Large intestine (tissue), 3 donors: ENCODE data around the gene SPTB. TPM values are rescaled to one million over a fixed set of nuclear protein-coding genes. Genes with fewer than 3 reads are reported as not detected.

Experiments used
- DNase-seq, 2 donors: peaks; one replicate each; pipeline versions ENCODE4 v3.0.0 to v3.0.0-alpha.2; 2013
- H3K27ac ChIP-seq: one replicate; pipeline ENCODE4 v1.5.1; 2013; ENCODE audit warnings: low read length
- H3K27me3 ChIP-seq: 2 replicates; pipeline ENCODE4 v1.6.1; 2013; ENCODE audit warnings: low read length; ENCODE audit not compliant: control insufficient read depth, insufficient read depth
- H3K36me3 ChIP-seq: 2 replicates; pipeline ENCODE4 v1.6.1; 2013; ENCODE audit warnings: low read length; ENCODE audit not compliant: control insufficient read depth, insufficient read depth
- H3K4me1 ChIP-seq: one replicate; pipeline ENCODE4 v1.6.1; 2013; ENCODE audit warnings: low read length; ENCODE audit not compliant: control insufficient read depth, insufficient read depth
- H3K4me3 ChIP-seq: one replicate; pipeline ENCODE4 v1.5.1; 2013; ENCODE audit warnings: low read length
- H3K9me3 ChIP-seq: one replicate; pipeline ENCODE4 v1.6.1; 2013; ENCODE audit warnings: mild to moderate bottlenecking, low read depth, low read length, moderate library complexity; ENCODE audit not compliant: control insufficient read depth
- WGBS: methylation state at CpG from one replicate; pipeline ENCODE4 v1.1.5; 2013; ENCODE audit warnings: low lambda C conversion rate; ENCODE audit not compliant: insufficient coverage; 5-methylcytosine and 5-hydroxymethylcytosine counted together
- polyA plus RNA-seq: library from polyadenylated mRNA; unstranded; fragments of 120-200 nt; gene quantifications from one replicate; pipeline ENCODE4 v1.2.1, GENCODE V29; 2013

SPTB gene
- polyA plus RNA-seq, 1 donor: 2.9 TPM

DNA sequence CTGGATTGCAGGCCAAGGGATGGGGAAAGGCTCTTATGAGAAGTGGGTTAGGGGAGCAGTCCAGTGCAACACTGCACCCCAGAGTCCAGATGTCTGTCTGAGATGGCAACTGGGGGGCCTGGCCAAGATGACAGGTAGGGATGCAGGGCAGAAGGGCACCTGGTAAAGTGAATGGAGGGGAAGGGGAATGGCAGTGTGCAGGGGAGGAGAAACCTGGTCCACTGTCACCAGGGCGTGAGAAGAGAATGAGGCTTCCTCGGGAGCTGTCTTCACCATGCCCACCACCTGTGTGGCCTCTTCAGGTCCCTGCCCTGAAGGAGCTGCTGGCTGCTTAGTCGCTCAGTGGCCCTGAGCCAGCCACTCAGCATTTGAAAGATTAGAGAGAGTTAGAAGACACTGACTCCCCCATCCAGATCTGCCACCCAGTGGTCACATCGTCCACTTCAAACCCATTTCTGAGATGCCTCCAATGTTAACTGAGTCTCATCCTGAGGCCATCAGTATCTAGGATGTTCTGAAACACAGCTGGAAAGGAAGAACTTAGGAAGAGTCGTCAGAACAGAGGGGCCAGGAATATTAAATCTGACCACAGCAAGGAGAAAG is 118.2 kb downstream of the SPTB start:
- Histone ChIP-seq H3K4me1 (peaks cover 76% of the 10 kb centered on the region), H3K36me3 (no peaks in the 10 kb centered on the region), H3K27ac (peak overlapping the region; percentile 62), H3K9me3 (no peaks in the 10 kb centered on the region), H3K4me3 (no peak overlapping the region), H3K27me3 (no peaks in the 10 kb centered on the region)
- no peak for DNase-seq
- no CpG with 5 or more reads among the region's 5 CpGs for WGBS

DNA sequence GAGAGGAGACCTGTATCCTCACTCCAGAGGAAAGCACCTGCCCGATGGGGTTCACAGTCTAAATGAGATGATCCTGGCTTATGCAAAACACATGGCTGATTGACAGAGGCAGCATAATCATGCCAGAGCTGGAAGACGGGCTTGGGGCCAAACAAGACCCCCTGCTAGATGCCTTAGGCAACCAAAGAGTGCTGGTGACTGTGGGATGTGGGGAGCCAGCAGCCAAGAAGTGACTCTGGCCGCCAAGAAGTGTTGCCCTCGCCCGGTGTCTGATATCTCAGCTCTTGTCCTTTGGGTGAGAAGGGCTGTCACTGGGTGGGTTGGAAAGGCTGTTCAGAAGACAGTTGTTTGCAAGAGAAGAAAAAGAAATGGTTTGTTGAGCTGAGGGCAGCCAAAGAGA is 118.8 kb downstream of the SPTB start:
- Histone ChIP-seq H3K4me3 (no peak overlapping the region), H3K9me3 (no peaks in the 10 kb centered on the region), H3K27ac (no peak overlapping the region), H3K4me1 (peaks cover 81% of the 10 kb centered on the region), H3K36me3 (no peaks in the 10 kb centered on the region), H3K27me3 (no peaks in the 10 kb centered on the region)
- no CpG with 5 or more reads among the region's 5 CpGs for WGBS
- DNase-seq: no peak

DNA sequence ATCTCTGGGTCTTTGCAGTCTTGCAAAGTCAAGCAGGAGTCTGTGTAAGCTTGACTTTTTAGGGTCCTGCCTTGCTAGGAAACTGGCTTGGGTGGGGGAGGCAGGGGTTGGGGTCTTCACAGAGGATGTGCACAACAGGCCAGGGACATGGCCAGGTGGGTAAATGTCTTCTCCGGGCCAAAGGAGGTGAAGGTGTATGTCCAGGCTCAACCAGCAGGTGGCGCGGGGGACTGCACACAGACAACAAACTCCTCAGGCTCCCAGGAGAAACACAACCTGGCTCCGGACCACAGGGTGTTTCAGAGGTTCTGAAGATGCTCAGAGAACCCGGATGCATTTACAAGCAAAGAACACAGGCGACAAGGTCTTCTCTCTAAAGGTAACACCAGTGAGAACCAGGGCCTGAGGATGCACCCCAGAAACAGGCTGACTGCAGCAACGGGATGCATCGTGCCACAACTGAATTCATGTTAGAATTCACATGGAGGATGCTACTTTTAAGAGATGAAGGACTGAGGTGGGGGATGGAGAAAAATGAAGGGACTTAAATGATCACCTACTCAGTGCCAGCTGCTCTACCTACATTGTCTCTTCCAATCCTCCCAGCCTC is 119.5 kb downstream of the SPTB start:
- H3K4me3 ChIP-seq: no peak overlapping the region
- no peak overlapping the region for H3K27ac ChIP-seq
- no peaks in the 10 kb centered on the region for H3K27me3 ChIP-seq
- no peaks in the 10 kb centered on the region for H3K36me3 ChIP-seq
- peaks cover 87% of the 10 kb centered on the region for H3K4me1 ChIP-seq
- WGBS: no CpG with 5 or more reads among the region's 8 CpGs
- peak in 1 of 2 donors; percentile 48 for DNase-seq
- no peaks in the 10 kb centered on the region for H3K9me3 ChIP-seq

DNA sequence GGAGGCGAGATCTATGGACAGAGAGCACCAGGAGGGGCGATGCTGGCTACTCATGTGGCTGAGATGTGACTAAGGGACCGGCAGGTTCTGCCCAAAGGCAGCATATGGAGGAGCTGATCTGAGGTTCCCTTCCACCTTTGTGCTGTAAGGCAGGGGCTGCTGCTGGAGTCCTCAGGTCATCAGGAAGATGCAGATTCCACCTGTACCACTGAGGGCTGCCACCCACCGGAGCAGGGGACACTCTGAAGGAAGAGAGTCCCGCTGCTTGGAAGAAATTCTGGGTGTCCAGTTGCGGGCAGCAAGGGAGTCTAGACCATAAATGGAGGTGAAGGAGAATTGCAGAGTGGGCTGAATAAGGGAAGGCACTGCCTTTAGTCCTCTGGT is 120.2 kb downstream of the SPTB start:
- Histone ChIP-seq H3K27ac (peak overlapping the region; percentile 89), H3K4me3 (no peak overlapping the region), H3K36me3 (no peaks in the 10 kb centered on the region), H3K9me3 (no peaks in the 10 kb centered on the region), H3K27me3 (no peaks in the 10 kb centered on the region), H3K4me1 (peaks cover 88% of the 10 kb centered on the region)
- no peak for DNase-seq
- 100% methylated on average over 1 of the region's 6 CpGs for WGBS

GRCh38 chr14:64758691-64759554 is 120.8 kb downstream of the SPTB start:
- no peaks in the 10 kb centered on the region for H3K9me3 ChIP-seq
- H3K36me3 ChIP-seq: no peaks in the 10 kb centered on the region
- DNase-seq: peak; percentile 87 to 92
- peaks cover 82% of the 10 kb centered on the region for H3K4me1 ChIP-seq
- peak overlapping the region; percentile 89 for H3K27ac ChIP-seq
- no peaks in the 10 kb centered on the region for H3K27me3 ChIP-seq
- H3K4me3 ChIP-seq: no peak overlapping the region
- WGBS: 33% methylated on average over 1 of the region's 7 CpGs

GRCh38 chr14:64758025-64758521 is 121.6 kb downstream of the SPTB start:
- WGBS: no CpG with 5 or more reads among the region's 3 CpGs
- H3K4me1 ChIP-seq: peaks cover 76% of the 10 kb centered on the region
- peak; percentile 72 to 89 for DNase-seq
- H3K27ac ChIP-seq: peak overlapping the region; percentile 89
- no peaks in the 10 kb centered on the region for H3K27me3 ChIP-seq
- H3K4me3 ChIP-seq: no peak overlapping the region
- no peaks in the 10 kb centered on the region for H3K9me3 ChIP-seq
- H3K36me3 ChIP-seq: no peaks in the 10 kb centered on the region

GRCh38 chr14:64757601-64758000 is 122.1 kb downstream of the SPTB start:
- Histone ChIP-seq H3K27me3 (no peaks in the 10 kb centered on the region), H3K4me3 (no peak overlapping the region), H3K27ac (peak overlapping the region; percentile 89), H3K9me3 (no peaks in the 10 kb centered on the region), H3K4me1 (peaks cover 71% of the 10 kb centered on the region), H3K36me3 (no peaks in the 10 kb centered on the region)
- DNase-seq: no peak
- no CpG with 5 or more reads among the region's 3 CpGs for WGBS

GRCh38 chr14:64756712-64757111 is 123.0 kb downstream of the SPTB start:
- Histone ChIP-seq H3K4me3 (no peak overlapping the region), H3K27ac (peak overlapping the region; percentile 89), H3K9me3 (no peaks in the 10 kb centered on the region), H3K4me1 (peaks cover 63% of the 10 kb centered on the region), H3K27me3 (no peaks in the 10 kb centered on the region), H3K36me3 (no peaks in the 10 kb centered on the region)
- peak; percentile 71 to 84 for DNase-seq
- no CpG with 5 or more reads among the region's 5 CpGs for WGBS

DNA sequence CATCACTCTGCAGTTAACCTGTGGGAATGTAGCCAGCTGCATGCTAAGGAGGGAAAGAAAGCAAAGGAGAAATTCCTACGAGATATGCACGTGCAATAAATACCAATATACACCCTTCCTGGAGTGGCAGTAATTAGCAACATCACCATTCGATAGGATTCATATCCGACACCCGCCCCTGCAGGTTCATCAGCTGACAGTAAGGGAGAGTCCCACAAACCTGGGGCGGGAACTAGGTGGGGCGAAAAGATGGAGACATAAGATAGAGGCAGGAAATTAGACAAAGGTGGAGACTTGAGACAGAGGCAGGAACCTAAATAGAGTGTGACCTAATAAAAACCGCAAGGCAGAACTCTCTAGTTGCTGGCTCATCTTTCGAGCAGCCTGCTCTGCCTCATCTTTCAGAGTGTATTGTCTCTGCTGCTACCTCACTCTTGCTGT is 123.9 kb downstream of the SPTB start:
- H3K27me3 ChIP-seq: no peaks in the 10 kb centered on the region
- 47% methylated on average over 3 of the region's 9 CpGs for WGBS
- peak; percentile 87 to 95 for DNase-seq
- no peak overlapping the region for H3K4me3 ChIP-seq
- H3K4me1 ChIP-seq: peaks cover 53% of the 10 kb centered on the region
- peak overlapping the region; percentile 64 for H3K27ac ChIP-seq
- H3K9me3 ChIP-seq: no peaks in the 10 kb centered on the region
- no peaks in the 10 kb centered on the region for H3K36me3 ChIP-seq

DNA sequence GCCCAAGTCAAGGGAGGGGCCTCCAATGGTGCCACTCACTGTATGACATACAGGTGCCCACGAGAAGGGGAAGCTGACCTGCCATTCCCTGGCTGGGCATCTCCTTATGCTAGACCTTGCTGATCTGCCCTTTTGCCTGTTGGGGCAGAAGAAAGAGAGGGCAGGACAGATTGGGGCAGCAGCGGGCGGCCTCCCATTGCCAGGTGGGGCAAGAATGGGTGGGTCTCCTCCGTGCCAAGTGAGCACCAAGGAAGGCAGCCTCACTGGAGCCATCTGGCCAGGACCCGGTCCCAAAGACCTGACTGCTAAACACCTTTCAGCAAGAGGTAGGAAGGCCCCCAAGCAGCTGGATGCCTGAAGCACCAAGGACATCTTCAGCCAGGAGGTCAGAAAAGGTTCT is 125.0 kb downstream of the SPTB start:
- Histone ChIP-seq H3K27ac (no peak overlapping the region), H3K4me1 (peaks cover 45% of the 10 kb centered on the region)
- no CpG with 5 or more reads among the region's 5 CpGs for WGBS

More for the DNA sequence above, 125.0 kb downstream of the SPTB start:
- Histone ChIP-seq H3K36me3 (peaks cover 4% of the 10 kb centered on the region), H3K4me3 (no peak overlapping the region), H3K9me3 (no peaks in the 10 kb centered on the region), H3K27me3 (no peaks in the 10 kb centered on the region)
- DNase-seq: no peak
